Motor neuron (in vitro differentiated cells): ENCODE measurements around the gene SETBP1. TPM values are rescaled to one million over a fixed set of nuclear protein-coding genes. Genes with fewer than 3 reads are reported as not detected.
"Not testable (repeated sequence)": the region's sequence is repeated elsewhere in the genome, so short reads cannot be mapped to it uniquely, and the experiment has no call there.

ENCODE experiments used
- ATAC-seq, 8 experiments: fragments of 200-7000 bp; cut with Tn5 transposase; replicated peaks in 6 of 8; 2 replicates each; pipeline ENCODE4 v1.8.0; 2021; ENCODE audit warnings: mild to moderate bottlenecking in 8 of 8, moderate library complexity in 8 of 8
- H3K27ac ChIP-seq, 2 donors: fragments of 250-450 bp; sonication (Bioruptor Pico); 2 replicates each; pipeline ENCODE4 v1.9.0; 2021; ENCODE audit warnings: antibody characterized with exemption in 2 of 2, mild to moderate bottlenecking in 2 of 2, moderate library complexity in 1 of 2
- H3K4me1 ChIP-seq, 2 donors: fragments of 250-450 bp; sonication (Bioruptor Pico); replicated peaks in 1 of 2; 2 replicates each; pipeline ENCODE4 v1.6.1; 2021; ENCODE audit warnings: antibody characterized with exemption in 2 of 2, mild to moderate bottlenecking in 2 of 2, moderate library complexity in 1 of 2
- H3K4me3 ChIP-seq, 5 donors: fragments of 250-450 bp; sonication (Bioruptor Pico); 2 replicates each; pipeline ENCODE4 v1.9.0; 2021; ENCODE audit warnings: antibody characterized with exemption in 5 of 5, mild to moderate bottlenecking in 5 of 5, moderate library complexity in 4 of 5
- WGBS, 10 experiments: fragments of 450-650 bp; shearing (Covaris generic); methylation state at CpG; one replicate each; pipeline ENCODE4 v1.0.0; 2022; 5-methylcytosine and 5-hydroxymethylcytosine counted together
- in situ Hi-C, 9 experiments: fragments of 400-800 bp; cut with MboI; loops; one replicate each; pipeline ENCODE4 v1.15.0; 2021; ENCODE audit warnings: low sequenced_read_pairs in 9 of 9, low pct_unique_long_range_greater_than_20kb in 2 of 9; ENCODE audit not compliant: unreplicated experiment in 9 of 9
- total RNA-seq, 8 experiments: library from RNA; unstranded; fragments of 300-600 nt; gene quantifications; 2 replicates each; pipeline versions ENCODE4 v1.2.3 to v1.2.4, GENCODE V29; 2022

The SETBP1 gene
- total RNA-seq, 8 experiments from 2014 or later: 1.3 to 37.0 (median 27.5) TPM

GRCh38 chr18:44796429-44797428, 116.0 kb downstream of the SETBP1 start:
- in situ Hi-C loops: no loop called here
- Histone ChIP-seq H3K4me1 (peaks cover 8 to 12% of the 10 kb centered on the region in 2 donors), H3K4me3 (no peak overlapping the region), H3K27ac (peak overlapping the region in 1 of 2 donors; percentile 8)
- 72 to 100% (median 90%) methylated on average over 1 to 6 of the region's 6 CpGs for WGBS, 10 experiments
- peak in 7 of 8 experiments; percentile 64 to 86 (median 80) for ATAC-seq

- no peak for ATAC-seq
- in situ Hi-C loops: no loop called here
- Histone ChIP-seq H3K27ac (no peak overlapping the region), H3K4me3 (no peak overlapping the region), H3K4me1 (peaks cover 22 to 30% of the 10 kb centered on the region in 2 donors)
- 69 to 100% (median 100%) methylated on average over 1 to 3 of the region's 3 CpGs; no CpG with 5 or more reads in 1 of the 10 experiments for WGBS, 10 experiments
Measured at GRCh38 chr18:44798433-44799048, 117.9 kb downstream of the SETBP1 start.

GRCh38 chr18:44799382-44799906, 118.8 kb downstream of the SETBP1 start:
- no peak for ATAC-seq
- Histone ChIP-seq H3K4me3 (no peak overlapping the region), H3K4me1 (peaks cover 22 to 34% of the 10 kb centered on the region in 2 donors), H3K27ac (no peak overlapping the region)
- in situ Hi-C loops: no loop called here
- 83 to 100% (median 99%) methylated on average over 1 to 4 of the region's 4 CpGs; no CpG with 5 or more reads in 4 of the 10 experiments for WGBS, 10 experiments

- Histone ChIP-seq H3K27ac (no peak overlapping the region), H3K4me3 (no peak overlapping the region), H3K4me1 (peaks cover 22 to 34% of the 10 kb centered on the region in 2 donors)
- 0 to 100% (median 55%) methylated on average over 1 of the region's 1 CpG; no CpG with 5 or more reads in 4 of the 10 experiments for WGBS, 10 experiments
- no peak for ATAC-seq
- in situ Hi-C loops: loop anchor here in 1 of 9 experiments (25.0 kb wide), 1 partner anchor 113 kb away; the partner anchor contains the start of gene SETBP1
Measured at GRCh38 chr18:44799907-44800421, 119.3 kb downstream of the SETBP1 start.

- H3K4me1 ChIP-seq: peaks cover 22 to 34% of the 10 kb centered on the region in 2 donors
- H3K4me3 ChIP-seq, H3K27ac ChIP-seq, ATAC-seq: not testable (repeated sequence)
- in situ Hi-C loops: loop anchor here in 1 of 9 experiments (25.0 kb wide), 1 partner anchor 113 kb away; the partner anchor contains the start of gene SETBP1
- 92 to 100% (median 95%) methylated on average over 2 to 4 of the region's 8 CpGs; no CpG with 5 or more reads in 5 of the 10 experiments for WGBS, 10 experiments
Measured at GRCh38 chr18:44800766-44801165, 120.1 kb downstream of the SETBP1 start.

- WGBS, 10 experiments: 58 to 100% (median 90%) methylated on average over 1 to 2 of the region's 2 CpGs; no CpG with 5 or more reads in 1 of the 10 experiments
- Histone ChIP-seq H3K27ac (no peak overlapping the region), H3K4me3 (no peak overlapping the region), H3K4me1 (peaks cover 15 to 26% of the 10 kb centered on the region in 2 donors)
- ATAC-seq: no peak
- in situ Hi-C loops: loop anchor here in 1 of 9 experiments (25.0 kb wide), 1 partner anchor 114 kb away; the partner anchor contains the start of gene SETBP1
Measured at GRCh38 chr18:44801781-44802180, 121.1 kb downstream of the SETBP1 start.

- Histone ChIP-seq H3K27ac (peak overlapping the region; percentile 62 to 68), H3K4me1 (peaks cover 14 to 22% of the 10 kb centered on the region in 2 donors), H3K4me3 (no peak overlapping the region)
- WGBS, 10 experiments: 0 to 94% (median 79%) methylated on average over 1 to 3 of the region's 3 CpGs
- in situ Hi-C loops: loop anchor here in 1 of 9 experiments (25.0 kb wide), 1 partner anchor 115 kb away; the partner anchor contains the start of gene SETBP1
- ATAC-seq: peak; percentile 31 to 87 (median 54)
Measured at GRCh38 chr18:44802508-44802907, 121.8 kb downstream of the SETBP1 start.

GRCh38 chr18:44803019-44803650, 122.4 kb downstream of the SETBP1 start:
- in situ Hi-C loops: loop anchor here in 1 of 9 experiments (25.0 kb wide), 1 partner anchor 116 kb away; the partner anchor contains the start of gene SETBP1
- 20 to 82% (median 76%) methylated on average over 1 to 6 of the region's 7 CpGs; no CpG with 5 or more reads in 1 of the 10 experiments for WGBS, 10 experiments
- Histone ChIP-seq H3K27ac (peak overlapping the region; percentile 62 to 68), H3K4me3 (no peak overlapping the region), H3K4me1 (peaks cover 14 to 22% of the 10 kb centered on the region in 2 donors)
- ATAC-seq: peak; percentile 55 to 99 (median 98)

GRCh38 chr18:44804033-44804432, 123.3 kb downstream of the SETBP1 start:
- no peak overlapping the region for H3K4me3 ChIP-seq
- no peak overlapping the region for H3K27ac ChIP-seq
- peaks cover 14 to 22% of the 10 kb centered on the region in 2 donors for H3K4me1 ChIP-seq
- in situ Hi-C loops: loop anchor here in 1 of 9 experiments (25.0 kb wide), 1 partner anchor 117 kb away; the partner anchor contains the start of gene SETBP1
- 0 to 100% (median 71%) methylated on average over 1 to 2 of the region's 2 CpGs; no CpG with 5 or more reads in 1 of the 10 experiments for WGBS, 10 experiments
- peak in 2 of 8 experiments; percentile 11 to 12 for ATAC-seq

GRCh38 chr18:44805176-44805575, 124.5 kb downstream of the SETBP1 start:
- in situ Hi-C loops: loop anchor here in 1 of 9 experiments (25.0 kb wide), 1 partner anchor 118 kb away; the partner anchor contains the start of gene SETBP1
- 60 to 100% (median 80%) methylated on average over 1 to 3 of the region's 3 CpGs; no CpG with 5 or more reads in 1 of the 10 experiments for WGBS, 10 experiments
- H3K4me3 ChIP-seq: no peak overlapping the region
- peaks cover 14 to 22% of the 10 kb centered on the region in 2 donors for H3K4me1 ChIP-seq
- H3K27ac ChIP-seq: no peak overlapping the region
- ATAC-seq: no peak

GRCh38 chr18:44805643-44806042, 125.0 kb downstream of the SETBP1 start:
- H3K27ac ChIP-seq: no peak overlapping the region
- in situ Hi-C loops: loop anchor here in 1 of 9 experiments (25.0 kb wide), 1 partner anchor 118 kb away; the partner anchor contains the start of gene SETBP1
- WGBS, 10 experiments: 80 to 100% (median 94%) methylated on average over 1 to 3 of the region's 3 CpGs; no CpG with 5 or more reads in 1 of the 10 experiments
- H3K4me1 ChIP-seq: peaks cover 14 to 22% of the 10 kb centered on the region in 2 donors
- H3K4me3 ChIP-seq: no peak overlapping the region
- no peak for ATAC-seq
